IMR-90 (cell line): ENCODE results near the gene LIMS1. TPM values are rescaled to one million over a fixed set of nuclear protein-coding genes. Genes with fewer than 3 reads are reported as not detected.
"Not testable (repeated sequence)": the region's sequence is repeated elsewhere in the genome, so short reads cannot be mapped to it uniquely, and the experiment has no call there.

Experiments
- ATAC-seq: fragments of 200-7000 bp; cut with Tn5 transposase; 2 replicates; pipeline ENCODE4 v1.9.1; 2020; ENCODE audit warnings: low read depth, mild to moderate bottlenecking, moderate library complexity
- BruUV-seq: library from RNA; stranded (reverse); fragments of 400-500 nt; replicated peaks from 2 replicates; lab custom pipeline; 2021; lab: Mats Ljungman, UMichigan
- CTCF ChIA-PET: fragments of 300-600 bp; formaldehyde crosslinking; extraction: SDS; loops from one replicate; lab custom pipeline; 2021; ENCODE audit warnings: antibody characterized with exemption; lab: Yijun Ruan, JAX
- POLR2A ChIA-PET: fragments of 300-600 bp; sonication (Branson Sonifier 250); formaldehyde crosslinking; loops from one replicate; lab custom pipeline; 2022; ENCODE audit warnings: antibody characterized with exemption; ENCODE audit not compliant: unreplicated experiment; lab: Charles Lee
- DNase-seq: peaks from one replicate; pipeline ENCODE4 v3.0.0; 2013
- H2AFZ ChIP-seq: replicated peaks from 2 replicates; pipeline ENCODE3; 2013; ENCODE audit warnings: low read length, mild to moderate bottlenecking; ENCODE audit not compliant: poor library complexity
- H2AK5ac ChIP-seq: 2 replicates; pipeline ENCODE4 v1.6.1; 2013; ENCODE audit warnings: low read depth, low read length, inconsistent platforms
- H2AK9ac ChIP-seq: replicated peaks from 2 replicates; pipeline ENCODE3; 2013; ENCODE audit warnings: mild to moderate bottlenecking, low read depth, low read length, moderate library complexity; ENCODE audit not compliant: poor library complexity
- H2BK120ac ChIP-seq: 2 replicates; pipeline ENCODE4 v1.6.1; 2013; ENCODE audit warnings: low read depth, low read length, inconsistent platforms
- H2BK15ac ChIP-seq: 3 replicates; pipeline ENCODE4 v1.6.1; 2013; ENCODE audit warnings: low read depth, low read length, inconsistent platforms
- H2BK20ac ChIP-seq: 2 replicates; pipeline ENCODE4 v1.6.1; 2013; ENCODE audit warnings: low read depth, mild to moderate bottlenecking, inconsistent platforms, low read length, moderate library complexity
- H2BK5ac ChIP-seq: 2 replicates; pipeline ENCODE4 v1.6.1; 2013; ENCODE audit warnings: mild to moderate bottlenecking, low read depth, low read length, inconsistent platforms; ENCODE audit not compliant: poor library complexity, severe bottlenecking
- H3K14ac ChIP-seq: replicated peaks from 2 replicates; pipeline ENCODE4 v1.6.1; 2013; ENCODE audit warnings: low read depth, low read length, inconsistent platforms
- H3K18ac ChIP-seq: 2 replicates; pipeline ENCODE4 v1.6.1; 2013; ENCODE audit warnings: low read depth, low read length, control low read depth
- H3K23ac ChIP-seq: 2 replicates; pipeline ENCODE4 v1.6.1; 2013; ENCODE audit warnings: low read depth, low read length, inconsistent platforms
- H3K27ac ChIP-seq: 2 replicates; pipeline ENCODE4 v1.5.1; 2013; ENCODE audit warnings: mild to moderate bottlenecking, control low read depth, low read length; ENCODE audit not compliant: insufficient read depth
- H3K27me3 ChIP-seq: 2 replicates; pipeline ENCODE4 v1.6.1; 2013; ENCODE audit warnings: low read length; ENCODE audit not compliant: control insufficient read depth, insufficient read depth
- H3K36me3 ChIP-seq: 2 replicates; pipeline ENCODE4 v1.6.1; 2013; ENCODE audit warnings: low read length, mixed read lengths; ENCODE audit not compliant: control insufficient read depth, insufficient read depth
- H3K4ac ChIP-seq: 2 replicates; pipeline ENCODE4 v1.6.1; 2013; ENCODE audit warnings: low read depth, low read length, inconsistent platforms
- H3K4me1 ChIP-seq: 2 replicates; pipeline ENCODE4 v1.6.1; 2013; ENCODE audit warnings: low read length, mixed read lengths; ENCODE audit not compliant: control insufficient read depth, insufficient read depth
- H3K4me2 ChIP-seq: 2 replicates; pipeline ENCODE4 v1.6.1; 2013; ENCODE audit warnings: low read depth, mild to moderate bottlenecking, control low read depth, low read length, moderate library complexity
- H3K4me3 ChIP-seq: 2 replicates; pipeline ENCODE4 v1.5.1; 2013; ENCODE audit warnings: low read depth, mild to moderate bottlenecking, control low read depth, low read length, moderate library complexity; ENCODE audit not compliant: insufficient read depth
- H3K56ac ChIP-seq: 2 replicates; pipeline ENCODE4 v1.6.1; 2013; ENCODE audit warnings: low read length, inconsistent platforms; ENCODE audit not compliant: insufficient read depth; ENCODE audit errors: extremely low read depth
- H3K79me1 ChIP-seq, 2 experiments: 2 replicates each; pipeline ENCODE4 v1.6.1; 2013; ENCODE audit warnings: low read length in 2 of 2, inconsistent platforms in 1 of 2, low read depth in 1 of 2
- H3K9ac ChIP-seq: 2 replicates; pipeline ENCODE4 v1.6.1; 2013; ENCODE audit warnings: low read depth, low read length, control low read depth
- H3K9me1 ChIP-seq: 2 replicates; pipeline ENCODE4 v1.6.1; 2013; ENCODE audit warnings: low read length, inconsistent platforms; ENCODE audit not compliant: insufficient read depth
- H3K9me3 ChIP-seq: 2 replicates; pipeline ENCODE4 v1.6.1; 2013; ENCODE audit warnings: low read length; ENCODE audit not compliant: control insufficient read depth, insufficient read depth
- H4K20me1 ChIP-seq: 2 replicates; pipeline ENCODE4 v1.6.1; 2013; ENCODE audit warnings: low read length, inconsistent platforms; ENCODE audit not compliant: insufficient read depth
- H4K5ac ChIP-seq: 2 replicates; pipeline ENCODE4 v1.6.1; 2013; ENCODE audit warnings: mild to moderate bottlenecking, low read depth, low read length, control low read depth
- H4K8ac ChIP-seq, 2 experiments: 2 replicates each; pipeline ENCODE4 v1.6.1; 2013; ENCODE audit warnings: low read depth in 2 of 2, low read length in 2 of 2, control low read depth in 1 of 2, inconsistent platforms in 1 of 2
- H4K91ac ChIP-seq: 2 replicates; pipeline ENCODE4 v1.6.1; 2013; ENCODE audit warnings: low read depth, low read length, inconsistent platforms; ENCODE audit not compliant: insufficient read depth
- WGBS, 2 experiments: methylation state at CpG; one replicate each; pipeline versions ENCODE4 v1.1.5 to v1.1.7; 2013; ENCODE audit warnings: missing lambda C conversion rate in 2 of 2; ENCODE audit not compliant: insufficient read length in 1 of 2; ENCODE audit errors: extremely low coverage in 2 of 2; 5-methylcytosine and 5-hydroxymethylcytosine counted together
- dilution Hi-C: fragments of 300-500 bp; cut with HindIII; formaldehyde crosslinking; loops from one replicate; pipeline ENCODE4 v1.14.3; 2018; ENCODE audit warnings: low sequenced_read_pairs; ENCODE audit not compliant: unreplicated experiment
- in situ Hi-C: fragments of 300-500 bp; cut with MboI; formaldehyde crosslinking; loops from 3 replicates; pipeline ENCODE4 v1.14.3; 2019; ENCODE audit warnings: low sequenced_read_pairs, inconsistent platforms, mixed read lengths
- intact Hi-C: fragments of 100-400 bp; cut with micrococcal nuclease; formaldehyde crosslinking; loops from 2 replicates; pipeline ENCODE4 v1.10.0; 2022
- polyA plus RNA-seq, 3 experiments: library from polyadenylated mRNA; depleted of rRNA; stranded (reverse); fragments of >200 nt; gene quantifications; 2 replicates each; pipeline ENCODE4 v1.2.3, GENCODE V29; 2012; ENCODE audit warnings: low replicate concordance in 1 of 3
- total RNA-seq: library from RNA; depleted of rRNA; stranded (reverse); fragments of >200 nt; gene quantifications from 2 replicates; pipeline ENCODE4 v1.2.3, GENCODE V29; 2012

Gene LIMS1
- total and polyA plus RNA-seq, 2 of the 4 experiments (the other 2 are of a cell fraction): 59.1 to 131 TPM

DNA sequence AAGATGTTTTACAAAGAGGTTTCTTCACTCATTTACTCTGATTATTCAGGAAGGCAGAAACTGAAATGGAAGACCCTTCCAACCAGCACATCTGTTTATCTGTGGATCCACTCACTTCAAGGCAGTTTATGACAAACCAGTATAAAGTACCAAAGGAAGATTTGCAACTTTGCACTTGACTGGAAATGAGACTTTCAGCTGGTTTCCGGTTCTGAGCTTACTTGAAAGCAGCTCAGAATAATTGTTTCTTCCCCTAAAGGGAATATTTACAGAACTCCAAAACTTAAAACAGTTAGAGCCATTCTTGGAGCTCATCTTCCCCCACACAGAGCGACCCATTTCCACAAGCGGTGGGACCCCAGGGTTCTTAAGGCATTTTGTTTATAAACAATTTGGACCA is 129.8 kb downstream of the LIMS1 start:
- BruUV-seq, POLR2A ChIA-PET, dilution Hi-C loops, H2AFZ ChIP-seq, H2AK9ac ChIP-seq, DNase-seq, H3K9ac ChIP-seq, H3K14ac ChIP-seq, H3K4ac ChIP-seq, CTCF ChIA-PET, in situ Hi-C loops, H2BK120ac ChIP-seq, H4K91ac ChIP-seq, H2BK20ac ChIP-seq, H3K27me3 ChIP-seq, H2AK5ac ChIP-seq, intact Hi-C loops, H3K23ac ChIP-seq, H4K8ac ChIP-seq, H4K5ac ChIP-seq, H3K27ac ChIP-seq, H2BK5ac ChIP-seq, H3K4me2 ChIP-seq, H3K18ac ChIP-seq, H4K20me1 ChIP-seq, H3K4me1 ChIP-seq, ATAC-seq, H3K56ac ChIP-seq, H3K9me3 ChIP-seq, H3K4me3 ChIP-seq, H3K36me3 ChIP-seq, H2BK15ac ChIP-seq, H3K9me1 ChIP-seq: not testable (repeated sequence)
- no CpG with 5 or more reads among the region's 3 CpGs for WGBS, 2 experiments
- peaks cover 6 to 35% of the 10 kb centered on the region in 2 experiments; a peak in 2 of 4 replicates for H3K79me1 ChIP-seq

DNA sequence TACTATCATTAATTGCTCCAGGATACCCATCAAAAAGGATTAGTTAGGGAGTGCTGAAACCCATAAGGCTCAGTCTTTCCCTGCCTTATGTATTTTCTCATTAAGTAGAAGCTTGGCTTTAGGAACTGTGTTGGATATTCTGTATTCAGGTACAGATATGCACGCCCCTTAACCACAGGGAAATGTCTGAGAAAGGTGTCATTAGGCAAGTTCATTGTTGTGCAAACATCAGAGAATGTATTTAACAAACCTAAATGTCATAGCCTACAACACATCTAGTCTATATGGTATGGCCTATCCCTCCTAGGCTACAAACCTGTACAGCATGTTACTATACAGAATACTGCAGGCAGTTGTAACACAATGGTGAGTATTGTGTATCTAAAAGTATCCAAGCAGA is 130.7 kb downstream of the LIMS1 start:
- H4K91ac ChIP-seq, H3K18ac ChIP-seq, H3K56ac ChIP-seq, H3K4me1 ChIP-seq, H4K5ac ChIP-seq, H2AFZ ChIP-seq, BruUV-seq, intact Hi-C loops, H2AK9ac ChIP-seq, H2AK5ac ChIP-seq, H2BK120ac ChIP-seq, CTCF ChIA-PET, H3K14ac ChIP-seq, H3K27me3 ChIP-seq, H4K20me1 ChIP-seq, H3K4ac ChIP-seq, H2BK15ac ChIP-seq, dilution Hi-C loops, ATAC-seq, H3K4me2 ChIP-seq, POLR2A ChIA-PET, DNase-seq, H3K27ac ChIP-seq, H2BK5ac ChIP-seq, H3K23ac ChIP-seq, H3K36me3 ChIP-seq, H3K4me3 ChIP-seq, H3K9ac ChIP-seq, H4K8ac ChIP-seq, H3K9me3 ChIP-seq, H3K9me1 ChIP-seq, H2BK20ac ChIP-seq, in situ Hi-C loops: not testable (repeated sequence)
- no CpG with 5 or more reads among the region's 1 CpG for WGBS, 2 experiments
- H3K79me1 ChIP-seq: peaks cover 6 to 35% of the 10 kb centered on the region in 2 experiments; a peak in 2 of 4 replicates
